Nephron (organoid): ENCODE results near the gene WDR18.

Experiments used
- H3K27ac Mint-ChIP-seq, 3 experiments: 2 replicates each; pipeline ENCODE4 v1.8.0; 2020; ENCODE audit warnings: mixed read lengths in 3 of 3, mild to moderate bottlenecking in 2 of 3, moderate library complexity in 1 of 3
- H3K27me3 Mint-ChIP-seq: 2 replicates; pipeline ENCODE4 v1.8.0; 2021; ENCODE audit warnings: low read depth, mild to moderate bottlenecking, moderate library complexity, mixed read lengths
- H3K36me3 Mint-ChIP-seq: 2 replicates; pipeline ENCODE4 v1.8.0; 2020; ENCODE audit warnings: low read depth, mixed read lengths
- H3K4me1 Mint-ChIP-seq: 2 replicates; pipeline ENCODE4 v1.8.0; 2020; ENCODE audit warnings: mixed read lengths
- H3K4me3 Mint-ChIP-seq, 3 experiments: 2 replicates each; pipeline ENCODE4 v1.8.0; 2020; ENCODE audit warnings: mild to moderate bottlenecking in 3 of 3, mixed read lengths in 3 of 3, moderate library complexity in 2 of 3
- H3K9me3 Mint-ChIP-seq: 2 replicates; pipeline ENCODE4 v1.8.0; 2020; ENCODE audit warnings: mixed read lengths
- CTCF ChIP-seq, 3 experiments: fragments of 200-600 bp; sonication (generic); IDR thresholded peaks; one replicate each; pipeline ENCODE4 v1.5.0; 2021; ENCODE audit warnings: antibody characterized with exemption in 3 of 3; ENCODE audit not compliant: unreplicated experiment in 3 of 3

Gene WDR18

GRCh38 chr19:971795-972194 lies 12.3 kb upstream of the WDR18 start:
- no peaks in the 10 kb centered on the region for H3K27me3 Mint-ChIP-seq
- no peak overlapping the region for H3K27ac Mint-ChIP-seq
- no peak for TF ChIP-seq CTCF (IDR thresholded peaks at IDR 0.05; ENCODE audit: unreplicated experiment in 3 of 3)
- no peak overlapping the region for H3K4me3 Mint-ChIP-seq
- peaks cover 58% of the 10 kb centered on the region for H3K36me3 Mint-ChIP-seq
- H3K4me1 Mint-ChIP-seq, result no peaks in the 10 kb centered on the region
- no peaks in the 10 kb centered on the region for H3K9me3 Mint-ChIP-seq

GRCh38 chr19:972281-972680 lies 11.9 kb upstream of the WDR18 start:
- no peak for TF ChIP-seq CTCF (IDR thresholded peaks at IDR 0.05; ENCODE audit: unreplicated experiment in 3 of 3)
- Mint-ChIP-seq H3K4me1 (no peaks in the 10 kb centered on the region), H3K27ac (peak overlapping the region in 1 of 3 experiments; percentile 30), H3K4me3 (no peak overlapping the region), H3K9me3 (no peaks in the 10 kb centered on the region), H3K36me3 (peaks cover 53% of the 10 kb centered on the region), H3K27me3 (no peaks in the 10 kb centered on the region)

GRCh38 chr19:973726-974563 lies 10.2 kb upstream of the WDR18 start:
- no peaks in the 10 kb centered on the region for H3K9me3 Mint-ChIP-seq
- no peak for TF ChIP-seq CTCF (IDR thresholded peaks at IDR 0.05; ENCODE audit: unreplicated experiment in 3 of 3)
- H3K4me3 Mint-ChIP-seq, result no peak overlapping the region
- no peaks in the 10 kb centered on the region for H3K27me3 Mint-ChIP-seq
- H3K4me1 Mint-ChIP-seq, result no peaks in the 10 kb centered on the region
- no peak overlapping the region for H3K27ac Mint-ChIP-seq
- H3K36me3 Mint-ChIP-seq, result peaks cover 39% of the 10 kb centered on the region

DNA sequence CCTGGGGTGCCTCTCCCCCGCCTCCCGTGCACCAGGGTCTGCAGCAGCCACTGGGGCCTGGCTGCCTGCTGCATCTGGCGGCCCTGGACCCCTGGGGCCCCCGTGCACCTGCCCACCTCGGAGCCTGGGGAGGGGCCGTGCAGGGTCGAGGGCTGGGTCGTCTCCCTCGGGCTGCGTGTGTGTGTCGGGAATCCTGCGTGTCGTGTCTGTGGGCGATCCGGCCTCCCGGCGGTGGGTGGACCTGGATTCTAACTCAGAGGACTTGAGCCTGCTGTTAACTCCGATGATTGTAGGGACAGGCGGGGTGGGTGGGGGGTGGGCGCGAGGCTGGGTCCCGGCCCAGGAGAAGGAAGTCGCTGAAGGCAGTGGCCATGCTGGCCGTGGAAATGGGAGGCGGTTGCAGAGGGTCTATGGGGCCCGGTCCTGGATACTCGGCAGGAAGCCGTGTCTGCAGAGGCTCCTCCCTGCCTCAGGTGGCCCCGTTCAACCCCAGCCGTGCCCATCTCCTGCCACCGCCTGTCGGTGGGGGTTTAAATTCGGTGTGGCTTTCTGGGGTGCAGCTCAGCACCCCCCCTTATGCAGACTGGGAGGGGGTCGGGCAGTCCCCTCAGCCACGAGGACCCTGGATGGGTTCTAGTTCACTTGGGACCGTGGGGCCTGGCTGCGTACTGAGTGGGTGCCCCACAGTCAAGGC lies 9.4 kb upstream of the WDR18 start:
- H3K9me3 Mint-ChIP-seq, result no peaks in the 10 kb centered on the region
- no peaks in the 10 kb centered on the region for H3K4me1 Mint-ChIP-seq
- TF ChIP-seq CTCF (IDR thresholded peaks at IDR 0.05; ENCODE audit: unreplicated experiment in 3 of 3), result no peak
- no peak overlapping the region for H3K27ac Mint-ChIP-seq
- H3K4me3 Mint-ChIP-seq, result no peak overlapping the region
- peaks cover 35% of the 10 kb centered on the region for H3K36me3 Mint-ChIP-seq
- no peaks in the 10 kb centered on the region for H3K27me3 Mint-ChIP-seq

- no peak for TF ChIP-seq CTCF (IDR thresholded peaks at IDR 0.05; ENCODE audit: unreplicated experiment in 3 of 3)
- Mint-ChIP-seq H3K9me3 (no peaks in the 10 kb centered on the region), H3K27me3 (no peaks in the 10 kb centered on the region), H3K36me3 (peaks cover 21% of the 10 kb centered on the region), H3K4me1 (no peaks in the 10 kb centered on the region), H3K4me3 (no peak overlapping the region), H3K27ac (no peak overlapping the region)
Observed at GRCh38 chr19:976476-976875, 7.7 kb upstream of the WDR18 start.
